Esophagus muscularis mucosa (tissue), 4 donors: Measurements from ENCODE around the gene FBXW9. TPM values are rescaled to one million over a fixed set of nuclear protein-coding genes. Genes with fewer than 3 reads are reported as not detected.
"Not testable (repeated sequence)": the region's sequence is repeated elsewhere in the genome, so short reads cannot be mapped to it uniquely, and the experiment has no call there.

Experiments
- DNase-seq: peaks from one replicate; pipeline ENCODE4 v3.0.0-alpha.2; 2017; ENCODE audit errors: extremely low spot score
- H3K27ac ChIP-seq, 4 donors: fragments of 200-600 bp; sonication (generic); replicated peaks in 1 of 4; 1 replicate in 3 of 4; 2 replicates in 1 of 4; pipeline ENCODE4 v1.5.1; 2016 to 2019; ENCODE audit warnings: mild to moderate bottlenecking in 1 of 4
- H3K27me3 ChIP-seq, 4 donors: fragments of 200-600 bp; sonication (generic); one replicate each; pipeline versions ENCODE4 v1.5.1 to v1.6.0; 2016 to 2019
- H3K36me3 ChIP-seq, 4 donors: fragments of 200-600 bp; sonication (generic); one replicate each; pipeline ENCODE4 v1.5.1; 2016 to 2019
- H3K4me1 ChIP-seq, 4 donors: fragments of 200-600 bp; sonication (generic); one replicate each; pipeline ENCODE4 v1.5.1; 2016 to 2019
- H3K4me3 ChIP-seq, 4 donors: fragments of 200-600 bp; sonication (generic); 1 replicate in 2 of 4; 2 replicates in 2 of 4; pipeline ENCODE4 v1.5.1; 2016 to 2019; ENCODE audit warnings: mild to moderate bottlenecking in 4 of 4, moderate library complexity in 1 of 4
- H3K9me3 ChIP-seq, 4 donors: fragments of 200-600 bp; sonication (generic); 1 replicate in 3 of 4; 2 replicates in 1 of 4; pipeline ENCODE4 v1.5.1; 2016 to 2019
- EP300 ChIP-seq: sonication (generic); formaldehyde crosslinking; IDR thresholded peaks from one replicate; pipeline ENCODE4 v1.6.1; 2017; ENCODE audit warnings: antibody characterized with exemption
- POLR2A ChIP-seq: fragments of 450-650 bp; IDR thresholded peaks from one replicate; pipeline ENCODE4 v1.6.1; 2017; ENCODE audit warnings: antibody characterized with exemption, moderate library complexity, mild to moderate bottlenecking, low read depth
- POLR2AphosphoS5 ChIP-seq, 2 donors: sonication (generic); formaldehyde crosslinking; IDR thresholded peaks; one replicate each; pipeline ENCODE4 v1.6.1; 2017; ENCODE audit warnings: antibody characterized with exemption in 2 of 2
- WGBS: methylation state at CpG from one replicate; pipeline ENCODE4 v1.1.5; 2018; 5-methylcytosine and 5-hydroxymethylcytosine counted together
- intact Hi-C: fragments of 100-400 bp; cut with DNase I; formaldehyde crosslinking; loops from one replicate; pipeline ENCODE4 v1.15.1; 2023
- total RNA-seq, 4 donors: library from RNA; depleted of rRNA; stranded (reverse); fragments of >200 nt; gene quantifications; one replicate each; pipeline versions ENCODE4 v1.1.0 to v1.2.1, GENCODE V29; 2016
- TF ChIP-seq, protein P1 (sequence below), 3 experiments: fragments of 200-600 bp in 2 of 3; fragments of 450-650 bp in 1 of 3; sonication (generic) in 2 of 3; IDR thresholded peaks; one replicate each; pipeline ENCODE4 v1.5.1; 2017 to 2019; ENCODE audit warnings: antibody characterized with exemption in 3 of 3, mild to moderate bottlenecking in 2 of 3, moderate library complexity in 1 of 3

Gene FBXW9
- total RNA-seq, 4 donors from 2014 or later = 4.3 to 10.6 (median 7.5) TPM

GRCh38 chr19:12726988-12727316, 30.5 kb upstream of the FBXW9 start:
- Histone ChIP-seq H3K4me1 (peaks cover 25 to 38% (median 31%) of the 10 kb centered on the region in 4 donors), H3K36me3 (peaks cover 30 to 44% (median 41%) of the 10 kb centered on the region in 4 donors), H3K27me3 (no peaks in the 10 kb centered on the region), H3K9me3 (no peaks in the 10 kb centered on the region), H3K4me3 (no peak overlapping the region), H3K27ac (no peak overlapping the region)
- no peak for DNase-seq
- intact Hi-C loops = no loop called here
- WGBS = 93% methylated on average over 2 of the region's 2 CpGs
- TF ChIP-seq POLR2AphosphoS5 (IDR thresholded peaks at IDR 0.05) (no peak), POLR2A (no peak), EP300 (no peak)

- H3K4me1 ChIP-seq = peaks cover 29 to 36% (median 31%) of the 10 kb centered on the region in 4 donors
- intact Hi-C loops, DNase-seq, H3K27me3 ChIP-seq, H3K4me3 ChIP-seq, H3K9me3 ChIP-seq, H3K27ac ChIP-seq: not testable (repeated sequence)
- H3K36me3 ChIP-seq = peaks cover 25 to 33% (median 29%) of the 10 kb centered on the region in 4 donors
- WGBS = 94% methylated on average over 10 of the region's 10 CpGs
Measured at GRCh38 chr19:12725612-12726011, 29.2 kb upstream of the FBXW9 start.

DNA sequence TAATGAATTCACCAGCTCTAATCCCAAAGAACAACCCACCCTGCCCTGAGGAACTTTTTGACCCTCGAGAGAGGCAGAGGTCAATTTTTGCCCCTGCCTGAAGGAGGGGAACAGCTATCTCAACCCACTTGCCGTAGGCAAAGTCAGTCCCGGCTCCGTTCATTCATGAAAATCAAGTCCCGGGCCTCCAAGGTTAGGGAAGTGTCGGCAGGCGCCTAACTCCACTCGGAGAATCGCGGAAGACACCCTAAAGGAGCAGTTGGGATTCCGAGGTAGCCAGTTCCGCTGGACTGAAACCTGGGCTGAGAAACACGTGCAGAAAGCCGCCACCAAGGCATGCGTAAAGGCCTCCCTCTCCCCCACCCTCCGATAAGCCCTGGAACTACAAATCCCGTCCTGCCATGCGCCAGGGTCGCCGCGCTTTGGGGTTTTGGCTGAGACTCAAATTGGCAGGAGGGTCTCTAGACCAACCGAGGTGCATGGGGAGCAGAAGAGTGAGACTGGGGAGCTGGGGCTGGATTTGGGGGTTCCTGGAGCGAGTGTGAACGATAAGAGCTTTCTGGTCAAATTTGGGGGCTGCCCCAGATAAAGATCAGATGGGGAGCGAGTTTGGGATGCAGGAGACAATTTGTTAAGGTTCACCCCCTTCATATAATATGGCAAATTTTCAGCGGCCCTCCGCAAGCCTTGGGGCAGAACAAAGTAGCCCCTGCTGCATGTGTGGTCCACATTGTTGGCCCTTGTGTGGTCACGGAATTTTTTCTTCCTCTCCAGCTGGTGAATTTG, 27.4 kb upstream of the FBXW9 start, which contains the start of gene TNPO2:
Gene TNPO2 (minus strand): TSS at position 292 of the 786 bp plus-strand sequence. CDS start 2,955 bp downstream, outside the sequence.
- Histone ChIP-seq H3K36me3 (peaks cover 7 to 21% (median 16%) of the 10 kb centered on the region in 4 donors), H3K27ac (peak within 1 kb of the TSS; percentile 97 to 99 (median 98)), H3K9me3 (no peaks in the 10 kb centered on the region), H3K27me3 (no peaks in the 10 kb centered on the region), H3K4me1 (peaks cover 46 to 49% (median 48%) of the 10 kb centered on the region in 4 donors), H3K4me3 (peak within 1 kb of the TSS; percentile 88 to 98 (median 91))
- no peak for DNase-seq
- intact Hi-C loops = loop anchor here (5.0 kb wide), 1 partner anchor 52 kb away; no protein-coding TSS in a partner anchor
- WGBS = 3% methylated on average over 26 of the region's 28 CpGs
- TF ChIP-seq POLR2A = no peak
- peak; percentile 8 to 51 for TF ChIP-seq POLR2AphosphoS5 (IDR thresholded peaks at IDR 0.05)

DNA sequence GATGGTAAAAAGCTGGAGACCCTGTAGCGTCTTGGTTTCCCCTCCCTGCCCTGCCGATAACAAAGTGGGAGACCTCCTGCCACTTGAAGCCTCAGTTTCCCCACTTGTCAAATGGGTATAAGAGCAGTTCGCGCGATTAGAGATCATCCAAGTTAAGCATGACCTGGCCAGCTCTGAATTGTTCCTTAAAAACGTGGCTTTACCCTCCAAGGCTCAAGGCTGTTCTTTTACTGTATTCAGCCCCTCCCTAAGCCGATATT, 26.9 kb upstream of the FBXW9 start:
- 7% methylated on average over 6 of the region's 7 CpGs for WGBS
- Histone ChIP-seq H3K27me3 (no peaks in the 10 kb centered on the region), H3K36me3 (peaks cover 7 to 20% (median 16%) of the 10 kb centered on the region in 4 donors), H3K4me3 (peak overlapping the region; percentile 88 to 98 (median 91)), H3K4me1 (peaks cover 46 to 54% (median 53%) of the 10 kb centered on the region in 4 donors), H3K27ac (peak overlapping the region; percentile 97 to 99 (median 98)), H3K9me3 (no peaks in the 10 kb centered on the region)
- intact Hi-C loops = loop anchor here (5.0 kb wide), 1 partner anchor 51 kb away; no protein-coding TSS in a partner anchor
- TF ChIP-seq POLR2AphosphoS5 (IDR thresholded peaks at IDR 0.05) (no peak), POLR2A (no peak), EP300 (no peak)
- TF ChIP-seq, protein P1, sequence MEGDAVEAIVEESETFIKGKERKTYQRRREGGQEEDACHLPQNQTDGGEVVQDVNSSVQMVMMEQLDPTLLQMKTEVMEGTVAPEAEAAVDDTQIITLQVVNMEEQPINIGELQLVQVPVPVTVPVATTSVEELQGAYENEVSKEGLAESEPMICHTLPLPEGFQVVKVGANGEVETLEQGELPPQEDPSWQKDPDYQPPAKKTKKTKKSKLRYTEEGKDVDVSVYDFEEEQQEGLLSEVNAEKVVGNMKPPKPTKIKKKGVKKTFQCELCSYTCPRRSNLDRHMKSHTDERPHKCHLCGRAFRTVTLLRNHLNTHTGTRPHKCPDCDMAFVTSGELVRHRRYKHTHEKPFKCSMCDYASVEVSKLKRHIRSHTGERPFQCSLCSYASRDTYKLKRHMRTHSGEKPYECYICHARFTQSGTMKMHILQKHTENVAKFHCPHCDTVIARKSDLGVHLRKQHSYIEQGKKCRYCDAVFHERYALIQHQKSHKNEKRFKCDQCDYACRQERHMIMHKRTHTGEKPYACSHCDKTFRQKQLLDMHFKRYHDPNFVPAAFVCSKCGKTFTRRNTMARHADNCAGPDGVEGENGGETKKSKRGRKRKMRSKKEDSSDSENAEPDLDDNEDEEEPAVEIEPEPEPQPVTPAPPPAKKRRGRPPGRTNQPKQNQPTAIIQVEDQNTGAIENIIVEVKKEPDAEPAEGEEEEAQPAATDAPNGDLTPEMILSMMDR (IDR thresholded peaks at IDR 0.05) = no peak
- no peak for DNase-seq

DNA sequence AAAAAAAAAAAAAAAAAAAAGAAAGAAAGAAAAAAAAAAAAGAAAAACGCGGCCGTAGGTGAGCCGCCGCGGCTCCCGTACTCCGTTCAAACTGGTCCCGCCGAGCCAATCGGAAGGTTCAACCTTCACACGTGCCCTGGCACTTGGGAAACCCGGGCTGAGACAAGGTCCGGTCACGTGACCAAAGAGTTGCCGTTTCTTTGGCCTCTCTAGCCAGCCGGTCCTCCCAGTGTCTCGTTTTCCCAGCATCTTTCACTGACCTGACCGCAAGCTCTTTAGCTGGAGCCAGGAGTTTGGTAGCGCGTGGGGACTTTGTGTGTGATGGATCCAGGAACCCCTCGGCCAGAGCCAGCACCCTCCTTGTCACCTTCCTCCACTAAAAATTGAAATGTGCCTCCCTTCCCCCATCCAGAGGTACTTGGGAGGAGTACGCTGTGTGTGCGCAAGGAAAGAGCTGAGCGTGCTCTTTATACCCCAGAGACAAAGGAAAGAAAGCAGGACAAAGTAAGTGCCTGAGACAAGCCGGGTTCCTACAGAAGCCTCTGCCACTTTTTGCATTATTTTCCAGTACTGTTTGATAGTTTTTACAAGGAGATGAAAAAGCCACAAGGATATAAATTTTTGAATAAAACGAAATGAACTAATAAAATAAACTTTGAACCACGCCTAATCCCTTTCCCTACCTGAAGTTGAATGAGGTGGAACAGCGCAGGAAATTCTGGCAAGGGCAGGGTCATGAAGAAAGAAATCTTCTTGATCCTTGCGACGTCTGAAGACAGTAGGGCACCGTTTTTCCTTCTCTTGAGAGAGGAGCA, 26.3 kb upstream of the FBXW9 start:
- Histone ChIP-seq H3K27me3 (no peaks in the 10 kb centered on the region), H3K4me3 (peak overlapping the region; percentile 88 to 98 (median 91)), H3K9me3 (no peaks in the 10 kb centered on the region), H3K36me3 (peaks cover 10 to 20% (median 19%) of the 10 kb centered on the region in 4 donors), H3K4me1 (peaks cover 46 to 56% (median 55%) of the 10 kb centered on the region in 4 donors), H3K27ac (peak overlapping the region; percentile 97 to 99 (median 98))
- peak; percentile 85 to 89 for TF ChIP-seq POLR2AphosphoS5 (IDR thresholded peaks at IDR 0.05)
- TF ChIP-seq, protein P1 (IDR thresholded peaks at IDR 0.05) = no peak
- TF ChIP-seq EP300 = no peak
- TF ChIP-seq POLR2A = no peak
- DNase-seq = peak; percentile 99
- under 1% methylated on average over 32 of the region's 32 CpGs for WGBS
- intact Hi-C loops = loop anchor here (5.0 kb wide), 1 partner anchor 50 kb away; no protein-coding TSS in a partner anchor
